Head of caudate nucleus (tissue), 42 donors: ENCODE results near the gene OPN1MW2.
"Not testable (repeated sequence)": the region's sequence is repeated elsewhere in the genome, so short reads cannot be mapped to it uniquely, and the experiment has no call there.

ENCODE experiments used
- DNase-seq, 42 donors: peaks; one replicate each; pipeline versions ENCODE4 v3.0.0 to v3.0.0-alpha.2; 2020 to 2021; ENCODE audit warnings: mixed read lengths in 7 of 42
- intact Hi-C: fragments of 100-400 bp; cut with DNase I; formaldehyde crosslinking; loops from one replicate; pipeline ENCODE4 v1.15.0; 2022

OPN1MW2 gene

DNA sequence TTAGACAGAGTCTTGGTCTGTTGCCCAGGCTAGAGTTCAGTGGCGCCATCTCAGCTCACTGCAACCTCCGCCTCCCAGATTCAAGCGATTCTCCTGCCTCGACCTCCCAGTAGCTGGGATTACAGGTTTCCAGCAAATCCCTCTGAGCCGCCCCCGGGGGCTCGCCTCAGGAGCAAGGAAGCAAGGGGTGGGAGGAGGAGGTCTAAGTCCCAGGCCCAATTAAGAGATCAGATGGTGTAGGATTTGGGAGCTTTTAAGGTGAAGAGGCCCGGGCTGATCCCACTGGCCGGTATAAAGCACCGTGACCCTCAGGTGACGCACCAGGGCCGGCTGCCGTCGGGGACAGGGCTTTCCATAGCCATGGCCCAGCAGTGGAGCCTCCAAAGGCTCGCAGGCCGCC lies at the start of gene OPN1MW2:
Gene OPN1MW2 (plus strand): TSS at position 301 of the 400 bp plus-strand sequence. CDS start 60 bp downstream, at position 361.
- intact Hi-C loops, DNase-seq: not testable (repeated sequence)

DNA sequence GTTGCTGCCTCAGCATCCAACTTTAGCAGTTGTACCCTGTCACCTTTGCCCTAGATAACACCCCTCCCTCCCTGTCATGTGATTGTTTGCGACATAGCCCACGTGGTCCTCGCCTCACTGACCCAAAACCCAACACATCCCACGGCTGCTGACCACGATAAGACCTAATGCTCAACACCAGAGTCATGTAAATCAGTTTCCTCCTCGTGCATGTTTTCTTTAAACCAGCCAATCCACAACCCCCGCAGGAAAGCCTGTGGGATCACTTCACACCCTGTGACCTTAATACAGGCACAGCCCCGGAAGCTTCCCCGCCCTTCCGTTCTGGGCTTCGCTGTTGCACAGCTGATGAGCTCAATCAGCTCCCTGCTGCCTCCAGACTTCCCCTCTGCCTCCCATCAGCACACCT lies 47.0 kb upstream of the OPN1MW2 start:
- DNase-seq, intact Hi-C loops: not testable (repeated sequence)

DNA sequence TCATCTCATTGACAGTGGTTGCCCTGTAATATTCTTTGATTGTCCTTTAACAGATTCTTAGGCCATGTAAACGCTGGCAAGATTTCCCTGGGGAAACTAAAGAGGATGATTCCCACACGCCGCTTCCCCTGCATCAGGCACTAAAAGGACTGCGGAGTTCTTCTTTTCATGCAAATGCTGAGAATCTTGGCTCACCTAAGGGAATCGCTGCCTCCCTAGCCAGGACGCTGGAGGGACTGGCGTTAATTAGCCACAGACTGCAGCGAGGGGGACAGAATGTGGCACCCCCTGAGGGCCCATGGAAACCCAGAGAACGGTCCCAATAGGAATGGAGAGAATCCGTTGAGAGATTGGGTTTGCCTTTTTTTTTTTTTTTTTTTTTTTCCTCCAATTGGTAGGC lies 45.2 kb upstream of the OPN1MW2 start:
- intact Hi-C loops, DNase-seq: not testable (repeated sequence)

DNA sequence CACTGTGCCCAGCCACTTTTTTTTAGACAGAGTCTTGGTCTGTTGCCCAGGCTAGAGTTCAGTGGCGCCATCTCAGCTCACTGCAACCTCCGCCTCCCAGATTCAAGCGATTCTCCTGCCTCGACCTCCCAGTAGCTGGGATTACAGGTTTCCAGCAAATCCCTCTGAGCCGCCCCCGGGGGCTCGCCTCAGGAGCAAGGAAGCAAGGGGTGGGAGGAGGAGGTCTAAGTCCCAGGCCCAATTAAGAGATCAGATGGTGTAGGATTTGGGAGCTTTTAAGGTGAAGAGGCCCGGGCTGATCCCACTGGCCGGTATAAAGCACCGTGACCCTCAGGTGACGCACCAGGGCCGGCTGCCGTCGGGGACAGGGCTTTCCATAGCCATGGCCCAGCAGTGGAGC lies 37.3 kb upstream of the OPN1MW2 start, which contains the start of gene OPN1MW:
Gene OPN1MW (plus strand): TSS at position 301 of the 400 bp plus-strand sequence. CDS start 82 bp downstream, at position 383.
- DNase-seq, intact Hi-C loops: not testable (repeated sequence)

DNA sequence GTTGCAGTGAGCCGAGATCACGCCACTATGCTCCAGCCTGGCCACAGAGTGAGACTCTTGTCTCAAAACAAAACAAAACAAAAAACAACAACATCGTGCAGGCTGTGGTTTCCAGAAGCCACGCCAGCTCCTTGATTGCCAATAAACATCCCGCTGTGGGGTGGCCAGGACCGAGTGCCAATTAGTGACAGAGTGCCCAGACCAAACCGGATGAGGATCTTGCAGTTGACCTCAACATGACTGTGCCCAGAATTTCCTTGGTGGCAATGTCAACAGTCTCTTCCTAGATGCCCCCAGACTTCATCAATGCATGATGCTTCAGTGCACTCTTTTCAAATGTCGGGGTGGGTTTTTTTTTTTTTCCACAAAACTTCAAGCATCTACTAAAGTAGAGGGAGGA lies 35.8 kb upstream of the OPN1MW2 start:
- intact Hi-C loops, DNase-seq: not testable (repeated sequence)

DNA sequence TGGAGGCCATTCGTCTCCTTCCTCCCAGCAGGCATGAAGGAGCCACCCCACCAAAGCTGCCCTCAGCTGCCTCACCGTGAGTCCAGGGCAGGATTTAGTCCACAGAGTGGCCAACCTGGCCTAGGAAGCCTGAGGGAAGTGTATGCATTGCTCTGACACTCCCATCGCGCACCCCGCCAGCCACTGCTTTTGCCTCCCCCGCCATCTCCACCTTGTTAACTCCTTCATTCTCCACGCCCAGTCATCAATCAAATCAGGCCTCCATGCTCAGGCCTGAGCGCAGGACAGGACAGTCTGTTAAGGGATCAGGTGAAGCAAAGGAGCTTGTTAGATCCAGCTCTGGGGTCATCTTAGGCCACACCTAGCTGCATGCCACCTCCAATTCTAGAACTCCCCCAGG lies 26.7 kb upstream of the OPN1MW2 start:
- intact Hi-C loops, DNase-seq: not testable (repeated sequence)

DNA sequence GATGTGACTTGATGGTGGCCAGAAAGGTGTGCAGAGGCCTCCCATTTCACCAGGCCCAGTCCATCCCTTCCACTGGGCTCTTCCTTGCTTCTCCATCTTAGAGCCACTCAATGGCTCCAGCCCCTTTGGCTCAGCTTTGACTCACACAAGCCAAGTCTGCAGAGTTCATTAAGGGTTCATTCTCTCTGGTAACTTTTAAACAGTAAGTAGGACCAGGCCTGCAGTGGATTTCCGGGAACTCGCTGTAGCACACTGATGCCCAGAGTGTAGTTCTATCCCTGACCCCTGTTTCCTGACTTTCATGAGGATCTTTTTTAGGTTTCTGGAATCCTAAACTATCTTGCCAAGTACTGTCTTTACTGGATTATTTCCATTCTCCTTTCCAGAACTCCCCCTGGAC lies 25.2 kb upstream of the OPN1MW2 start:
- DNase-seq, intact Hi-C loops: not testable (repeated sequence)

DNA sequence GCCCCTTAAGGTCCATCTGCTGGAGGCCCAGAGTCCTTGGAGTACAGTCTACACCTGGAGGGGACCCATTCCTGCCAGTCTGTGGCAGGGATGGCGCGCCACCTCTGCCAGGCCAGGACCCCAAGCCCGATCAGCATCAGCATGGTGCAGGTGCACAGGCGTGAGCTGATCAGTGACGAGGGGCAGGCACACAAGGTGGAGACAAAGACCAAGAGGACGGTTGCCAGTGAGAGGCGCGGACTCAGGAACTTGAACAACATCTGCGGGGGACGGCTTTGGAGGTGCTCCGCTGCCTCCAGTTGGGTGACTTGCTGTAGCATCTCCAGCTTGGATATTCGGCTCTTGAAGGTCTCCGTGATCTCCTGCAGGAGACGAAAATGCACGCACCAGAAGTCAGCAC lies 23.1 kb upstream of the OPN1MW2 start:
- intact Hi-C loops, DNase-seq: not testable (repeated sequence)

DNA sequence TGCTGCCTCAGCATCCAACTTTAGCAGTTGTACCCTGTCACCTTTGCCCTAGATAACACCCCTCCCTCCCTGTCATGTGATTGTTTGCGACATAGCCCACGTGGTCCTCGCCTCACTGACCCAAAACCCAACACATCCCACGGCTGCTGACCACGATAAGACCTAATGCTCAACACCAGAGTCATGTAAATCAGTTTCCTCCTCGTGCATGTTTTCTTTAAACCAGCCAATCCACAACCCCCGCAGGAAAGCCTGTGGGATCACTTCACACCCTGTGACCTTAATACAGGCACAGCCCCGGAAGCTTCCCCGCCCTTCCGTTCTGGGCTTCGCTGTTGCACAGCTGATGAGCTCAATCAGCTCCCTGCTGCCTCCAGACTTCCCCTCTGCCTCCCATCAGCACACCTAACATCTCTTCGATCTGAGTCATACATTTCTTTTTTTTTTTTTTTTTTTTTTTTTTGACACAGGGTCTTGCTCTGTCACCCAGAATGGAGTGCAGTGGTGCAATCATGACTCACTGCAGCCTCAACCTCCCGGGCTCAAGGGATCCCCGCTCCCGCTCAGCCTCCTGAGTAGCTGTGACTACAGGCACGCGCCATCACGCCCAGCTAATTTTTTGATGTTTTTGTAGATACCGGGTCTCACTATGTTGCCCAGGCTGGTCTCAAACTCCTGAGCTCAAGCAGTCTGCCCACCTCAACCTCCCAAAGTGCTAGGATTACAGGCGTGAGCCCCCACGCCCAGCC lies 9.7 kb upstream of the OPN1MW2 start:
- DNase-seq, intact Hi-C loops: not testable (repeated sequence)

DNA sequence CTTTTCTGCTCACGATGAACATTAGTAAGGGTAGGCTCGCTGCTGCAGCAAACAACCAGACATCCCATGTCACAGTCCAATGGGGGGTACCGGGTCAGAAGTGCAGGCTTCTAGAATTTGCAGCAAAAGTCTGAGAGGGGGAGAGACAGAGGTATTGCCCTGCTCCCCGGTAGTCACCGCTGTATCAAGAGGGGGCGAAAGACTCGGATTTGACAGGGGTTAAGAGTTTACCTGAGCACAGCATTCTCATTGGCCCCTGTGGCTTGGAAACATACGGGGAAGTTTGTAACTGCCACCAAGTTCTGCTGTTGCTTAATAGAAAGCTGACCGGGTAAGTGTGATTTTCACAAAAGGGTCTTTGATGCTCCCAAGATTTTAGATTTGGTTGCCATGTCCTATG lies 8.5 kb upstream of the OPN1MW2 start:
- peak in 5 of 42 donors; percentile 0 to 7 (median 3) for DNase-seq
- intact Hi-C loops = not testable (repeated sequence)

DNA sequence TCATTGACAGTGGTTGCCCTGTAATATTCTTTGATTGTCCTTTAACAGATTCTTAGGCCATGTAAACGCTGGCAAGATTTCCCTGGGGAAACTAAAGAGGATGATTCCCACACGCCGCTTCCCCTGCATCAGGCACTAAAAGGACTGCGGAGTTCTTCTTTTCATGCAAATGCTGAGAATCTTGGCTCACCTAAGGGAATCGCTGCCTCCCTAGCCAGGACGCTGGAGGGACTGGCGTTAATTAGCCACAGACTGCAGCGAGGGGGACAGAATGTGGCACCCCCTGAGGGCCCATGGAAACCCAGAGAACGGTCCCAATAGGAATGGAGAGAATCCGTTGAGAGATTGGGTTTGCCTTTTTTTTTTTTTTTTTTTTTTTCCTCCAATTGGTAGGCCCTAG lies 8.1 kb upstream of the OPN1MW2 start:
- intact Hi-C loops, DNase-seq: not testable (repeated sequence)

DNA sequence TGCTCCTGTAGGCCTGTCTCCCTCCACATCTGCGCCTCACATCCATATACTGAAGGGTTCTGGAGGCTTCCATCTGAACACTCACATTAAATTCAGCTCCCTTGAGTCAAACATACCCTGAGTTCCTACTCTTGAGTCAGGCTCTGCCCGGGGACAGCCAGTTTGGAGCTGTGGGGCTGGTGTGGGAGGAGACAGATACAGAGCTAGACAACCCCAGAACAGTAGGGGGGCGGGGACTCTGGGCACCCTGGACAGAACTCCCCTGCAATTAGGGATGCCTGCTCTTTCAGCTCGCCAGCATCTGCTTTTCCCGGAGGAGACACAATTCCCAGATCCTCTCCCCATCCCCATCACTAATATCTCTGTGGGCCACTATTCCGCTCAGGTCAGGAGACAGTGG lies 5.7 kb downstream of the OPN1MW2 start:
- intact Hi-C loops, DNase-seq: not testable (repeated sequence)

DNA sequence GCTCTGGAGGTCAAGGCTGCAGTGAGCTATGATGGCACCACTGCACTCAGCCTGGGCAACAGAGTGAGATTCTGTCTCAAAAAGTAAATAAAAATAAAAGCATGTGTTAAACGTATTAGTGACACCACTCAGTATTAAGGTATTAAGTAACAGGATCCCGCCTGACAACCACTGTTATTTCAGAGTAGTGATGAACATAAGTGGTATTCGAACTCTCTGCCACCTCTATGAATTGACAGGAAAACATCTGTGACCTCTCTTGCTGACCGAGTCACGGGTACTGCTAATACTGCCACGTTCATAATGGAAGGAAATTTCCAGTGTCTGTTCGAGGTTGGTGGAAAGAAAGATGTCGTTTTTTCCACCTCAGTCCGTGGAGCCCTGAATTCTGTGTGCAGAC lies 7.2 kb downstream of the OPN1MW2 start:
- DNase-seq, intact Hi-C loops: not testable (repeated sequence)

DNA sequence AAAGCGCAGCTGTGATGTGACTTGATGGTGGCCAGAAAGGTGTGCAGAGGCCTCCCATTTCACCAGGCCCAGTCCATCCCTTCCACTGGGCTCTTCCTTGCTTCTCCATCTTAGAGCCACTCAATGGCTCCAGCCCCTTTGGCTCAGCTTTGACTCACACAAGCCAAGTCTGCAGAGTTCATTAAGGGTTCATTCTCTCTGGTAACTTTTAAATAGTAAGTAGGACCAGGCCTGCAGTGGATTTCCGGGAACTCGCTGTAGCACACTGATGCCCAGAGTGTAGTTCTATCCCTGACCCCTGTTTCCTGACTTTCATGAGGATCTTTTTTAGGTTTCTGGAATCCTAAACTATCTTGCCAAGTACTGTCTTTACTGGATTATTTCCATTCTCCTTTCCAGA lies 11.9 kb downstream of the OPN1MW2 start:
- DNase-seq, intact Hi-C loops: not testable (repeated sequence)

DNA sequence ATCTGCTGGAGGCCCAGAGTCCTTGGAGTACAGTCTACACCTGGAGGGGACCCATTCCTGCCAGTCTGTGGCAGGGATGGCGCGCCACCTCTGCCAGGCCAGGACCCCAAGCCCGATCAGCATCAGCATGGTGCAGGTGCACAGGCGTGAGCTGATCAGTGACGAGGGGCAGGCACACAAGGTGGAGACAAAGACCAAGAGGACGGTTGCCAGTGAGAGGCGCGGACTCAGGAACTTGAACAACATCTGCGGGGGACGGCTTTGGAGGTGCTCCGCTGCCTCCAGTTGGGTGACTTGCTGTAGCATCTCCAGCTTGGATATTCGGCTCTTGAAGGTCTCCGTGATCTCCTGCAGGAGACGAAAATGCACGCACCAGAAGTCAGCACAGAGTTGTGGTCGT lies 14.1 kb downstream of the OPN1MW2 start:
- DNase-seq, intact Hi-C loops: not testable (repeated sequence)

DNA sequence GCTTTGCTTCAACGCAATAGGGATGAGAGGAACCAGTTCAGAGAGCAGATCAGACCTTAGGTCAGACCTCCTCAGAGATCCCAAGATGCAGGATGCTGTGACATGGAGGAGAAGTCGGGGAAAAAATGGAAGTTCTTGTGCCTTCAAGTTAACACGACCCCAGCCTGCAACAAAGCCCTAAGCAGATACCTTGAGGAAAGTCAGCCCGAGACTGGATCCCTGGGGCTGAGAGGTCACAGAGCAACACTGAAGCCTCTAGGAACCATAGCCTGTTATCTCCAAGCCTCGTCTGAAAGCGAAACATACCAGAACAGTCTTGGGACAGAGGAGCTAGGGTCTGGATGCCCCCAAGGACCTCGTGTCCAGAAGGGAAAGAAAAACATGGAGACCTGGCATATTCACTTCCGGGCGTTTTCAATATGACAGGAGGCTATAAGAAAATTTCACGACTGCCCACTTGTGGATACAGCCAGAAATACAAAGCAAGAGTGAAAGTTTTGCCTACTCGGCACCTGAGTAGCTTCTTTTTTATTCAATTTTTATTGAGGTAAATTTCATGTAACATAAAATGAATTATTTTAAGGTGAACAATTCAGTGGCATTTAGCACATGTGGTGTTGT lies 19.5 kb downstream of the OPN1MW2 start:
- intact Hi-C loops = not testable (repeated sequence)

DNA sequence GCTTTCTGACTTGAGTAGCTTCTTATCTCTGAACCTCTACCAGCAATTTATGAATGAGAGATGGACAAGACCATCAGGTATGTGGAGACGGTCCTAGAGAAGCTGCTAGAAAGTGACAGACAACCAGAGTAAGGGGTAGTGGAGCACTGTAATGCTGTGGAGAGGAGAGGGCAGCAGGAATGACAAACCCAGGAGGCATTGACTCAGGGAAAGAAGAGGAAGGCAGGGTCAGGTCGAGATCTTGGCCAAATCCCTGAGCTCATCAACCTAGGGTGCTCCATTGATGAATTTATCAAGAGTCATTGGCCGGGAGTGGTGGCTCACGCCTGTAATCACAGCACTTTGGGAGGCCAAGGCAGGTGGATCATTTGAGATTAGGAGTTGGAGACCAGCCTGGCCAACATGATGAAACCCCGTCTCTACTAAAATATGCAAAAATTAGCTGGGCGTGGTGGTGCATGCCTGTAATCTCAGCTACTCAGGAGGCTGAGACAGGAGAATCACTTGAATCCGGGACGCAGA lies 20.5 kb downstream of the OPN1MW2 start:
- DNase-seq = peak in 4 of 42 donors; percentile 3 to 33 (median 6)
- intact Hi-C loops = not testable (repeated sequence)

More for the DNA sequence above, 19.5 kb downstream of the OPN1MW2 start:
- DNase-seq = peak in 1 of 42 donors; percentile 2

DNA sequence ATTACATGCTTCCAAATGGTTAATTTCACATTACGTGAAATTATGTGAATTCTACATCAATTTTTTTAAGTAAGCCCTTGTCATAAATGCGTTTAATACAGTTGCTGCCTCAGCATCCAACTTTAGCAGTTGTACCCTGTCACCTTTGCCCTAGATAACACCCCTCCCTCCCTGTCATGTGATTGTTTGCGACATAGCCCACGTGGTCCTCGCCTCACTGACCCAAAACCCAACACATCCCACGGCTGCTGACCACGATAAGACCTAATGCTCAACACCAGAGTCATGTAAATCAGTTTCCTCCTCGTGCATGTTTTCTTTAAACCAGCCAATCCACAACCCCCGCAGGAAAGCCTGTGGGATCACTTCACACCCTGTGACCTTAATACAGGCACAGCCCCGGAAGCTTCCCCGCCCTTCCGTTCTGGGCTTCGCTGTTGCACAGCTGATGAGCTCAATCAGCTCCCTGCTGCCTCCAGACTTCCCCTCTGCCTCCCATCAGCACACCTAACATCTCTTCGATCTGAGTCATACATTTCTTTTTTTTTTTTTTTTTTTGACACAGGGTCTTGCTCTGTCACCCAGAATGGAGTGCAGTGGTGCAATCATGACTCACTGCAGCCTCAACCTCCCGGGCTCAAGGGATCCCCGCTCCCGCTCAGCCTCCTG lies 28.0 kb downstream of the OPN1MW2 start:
- DNase-seq, intact Hi-C loops: not testable (repeated sequence)

DNA sequence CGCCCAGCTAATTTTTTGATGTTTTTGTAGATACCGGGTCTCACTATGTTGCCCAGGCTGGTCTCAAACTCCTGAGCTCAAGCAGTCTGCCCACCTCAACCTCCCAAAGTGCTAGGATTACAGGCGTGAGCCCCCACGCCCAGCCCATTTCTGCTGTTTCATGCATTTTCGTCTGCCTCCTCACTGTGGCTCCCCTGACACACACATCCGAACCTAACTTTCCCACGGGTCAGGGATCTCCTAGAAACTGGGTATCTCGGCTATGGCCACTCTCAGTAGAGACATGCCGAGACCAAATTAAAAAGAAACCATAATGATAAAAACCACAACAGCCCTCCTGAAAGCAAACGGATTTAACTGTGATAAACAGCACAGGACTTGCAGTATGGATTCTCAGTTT lies 28.5 kb downstream of the OPN1MW2 start:
- intact Hi-C loops, DNase-seq: not testable (repeated sequence)
